ENCODE measurements around the gene ADAM22.

DNA sequence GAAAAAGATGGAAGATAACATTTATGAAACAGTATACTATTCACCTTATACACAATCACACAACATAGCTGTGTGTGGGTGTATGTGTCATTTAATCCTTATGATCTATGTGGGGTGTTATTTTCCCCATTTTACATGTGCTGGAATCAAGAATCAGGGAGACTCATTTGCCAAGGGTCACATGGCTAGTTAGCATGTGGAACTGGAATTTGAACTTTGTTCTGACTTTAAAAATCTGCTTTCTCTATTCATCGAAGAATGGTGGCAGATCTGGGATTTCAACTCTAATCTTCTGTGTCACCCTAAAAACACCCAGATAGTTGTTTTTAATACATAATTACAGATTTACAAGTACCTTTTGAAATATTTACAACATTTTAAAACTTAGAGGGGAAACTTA, 65.2 kb downstream of the ADAM22 start:
- TF ChIP-seq, protein P1, sequence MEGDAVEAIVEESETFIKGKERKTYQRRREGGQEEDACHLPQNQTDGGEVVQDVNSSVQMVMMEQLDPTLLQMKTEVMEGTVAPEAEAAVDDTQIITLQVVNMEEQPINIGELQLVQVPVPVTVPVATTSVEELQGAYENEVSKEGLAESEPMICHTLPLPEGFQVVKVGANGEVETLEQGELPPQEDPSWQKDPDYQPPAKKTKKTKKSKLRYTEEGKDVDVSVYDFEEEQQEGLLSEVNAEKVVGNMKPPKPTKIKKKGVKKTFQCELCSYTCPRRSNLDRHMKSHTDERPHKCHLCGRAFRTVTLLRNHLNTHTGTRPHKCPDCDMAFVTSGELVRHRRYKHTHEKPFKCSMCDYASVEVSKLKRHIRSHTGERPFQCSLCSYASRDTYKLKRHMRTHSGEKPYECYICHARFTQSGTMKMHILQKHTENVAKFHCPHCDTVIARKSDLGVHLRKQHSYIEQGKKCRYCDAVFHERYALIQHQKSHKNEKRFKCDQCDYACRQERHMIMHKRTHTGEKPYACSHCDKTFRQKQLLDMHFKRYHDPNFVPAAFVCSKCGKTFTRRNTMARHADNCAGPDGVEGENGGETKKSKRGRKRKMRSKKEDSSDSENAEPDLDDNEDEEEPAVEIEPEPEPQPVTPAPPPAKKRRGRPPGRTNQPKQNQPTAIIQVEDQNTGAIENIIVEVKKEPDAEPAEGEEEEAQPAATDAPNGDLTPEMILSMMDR (IDR thresholded peaks at IDR 0.05; ENCODE audit: poor library complexity), result no peak
- TF ChIP-seq EZH2 (IDR thresholded peaks at IDR 0.05; ENCODE audit: borderline replicate concordance), result no peak
- TF ChIP-seq EZH2phosphoT487 (IDR thresholded peaks at IDR 0.05; ENCODE audit: low read depth, severe bottlenecking, unreplicated experiment), result no peak

All from hepatocyte (in vitro differentiated cells).